ENCODE results near the gene ZNF451.

DNA sequence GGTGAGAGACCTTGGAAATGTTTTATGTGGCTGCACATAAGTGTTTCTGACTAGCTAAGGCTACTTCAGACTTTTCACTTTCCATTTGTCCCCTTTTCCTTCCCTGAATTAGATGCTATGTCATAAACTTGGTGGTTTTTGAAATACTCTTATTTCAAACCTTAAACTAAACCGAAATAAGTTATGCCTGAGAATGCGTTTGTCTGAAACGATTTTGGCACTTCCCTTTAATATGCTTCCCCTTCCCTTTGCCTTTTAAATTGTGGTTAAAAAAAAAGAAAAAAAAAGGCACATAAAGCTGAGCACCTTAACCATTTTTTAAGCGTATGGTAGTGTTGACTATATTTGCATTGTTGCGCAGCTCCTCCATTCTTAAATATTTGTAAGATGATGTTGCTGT lies 14.3 kb downstream of the ZNF451 start:
- TF ChIP-seq, protein P1, sequence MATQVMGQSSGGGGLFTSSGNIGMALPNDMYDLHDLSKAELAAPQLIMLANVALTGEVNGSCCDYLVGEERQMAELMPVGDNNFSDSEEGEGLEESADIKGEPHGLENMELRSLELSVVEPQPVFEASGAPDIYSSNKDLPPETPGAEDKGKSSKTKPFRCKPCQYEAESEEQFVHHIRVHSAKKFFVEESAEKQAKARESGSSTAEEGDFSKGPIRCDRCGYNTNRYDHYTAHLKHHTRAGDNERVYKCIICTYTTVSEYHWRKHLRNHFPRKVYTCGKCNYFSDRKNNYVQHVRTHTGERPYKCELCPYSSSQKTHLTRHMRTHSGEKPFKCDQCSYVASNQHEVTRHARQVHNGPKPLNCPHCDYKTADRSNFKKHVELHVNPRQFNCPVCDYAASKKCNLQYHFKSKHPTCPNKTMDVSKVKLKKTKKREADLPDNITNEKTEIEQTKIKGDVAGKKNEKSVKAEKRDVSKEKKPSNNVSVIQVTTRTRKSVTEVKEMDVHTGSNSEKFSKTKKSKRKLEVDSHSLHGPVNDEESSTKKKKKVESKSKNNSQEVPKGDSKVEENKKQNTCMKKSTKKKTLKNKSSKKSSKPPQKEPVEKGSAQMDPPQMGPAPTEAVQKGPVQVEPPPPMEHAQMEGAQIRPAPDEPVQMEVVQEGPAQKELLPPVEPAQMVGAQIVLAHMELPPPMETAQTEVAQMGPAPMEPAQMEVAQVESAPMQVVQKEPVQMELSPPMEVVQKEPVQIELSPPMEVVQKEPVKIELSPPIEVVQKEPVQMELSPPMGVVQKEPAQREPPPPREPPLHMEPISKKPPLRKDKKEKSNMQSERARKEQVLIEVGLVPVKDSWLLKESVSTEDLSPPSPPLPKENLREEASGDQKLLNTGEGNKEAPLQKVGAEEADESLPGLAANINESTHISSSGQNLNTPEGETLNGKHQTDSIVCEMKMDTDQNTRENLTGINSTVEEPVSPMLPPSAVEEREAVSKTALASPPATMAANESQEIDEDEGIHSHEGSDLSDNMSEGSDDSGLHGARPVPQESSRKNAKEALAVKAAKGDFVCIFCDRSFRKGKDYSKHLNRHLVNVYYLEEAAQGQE (IDR thresholded peaks at IDR 0.05; ENCODE audit: borderline replicate concordance), result no peak
- TF ChIP-seq, protein P2, sequence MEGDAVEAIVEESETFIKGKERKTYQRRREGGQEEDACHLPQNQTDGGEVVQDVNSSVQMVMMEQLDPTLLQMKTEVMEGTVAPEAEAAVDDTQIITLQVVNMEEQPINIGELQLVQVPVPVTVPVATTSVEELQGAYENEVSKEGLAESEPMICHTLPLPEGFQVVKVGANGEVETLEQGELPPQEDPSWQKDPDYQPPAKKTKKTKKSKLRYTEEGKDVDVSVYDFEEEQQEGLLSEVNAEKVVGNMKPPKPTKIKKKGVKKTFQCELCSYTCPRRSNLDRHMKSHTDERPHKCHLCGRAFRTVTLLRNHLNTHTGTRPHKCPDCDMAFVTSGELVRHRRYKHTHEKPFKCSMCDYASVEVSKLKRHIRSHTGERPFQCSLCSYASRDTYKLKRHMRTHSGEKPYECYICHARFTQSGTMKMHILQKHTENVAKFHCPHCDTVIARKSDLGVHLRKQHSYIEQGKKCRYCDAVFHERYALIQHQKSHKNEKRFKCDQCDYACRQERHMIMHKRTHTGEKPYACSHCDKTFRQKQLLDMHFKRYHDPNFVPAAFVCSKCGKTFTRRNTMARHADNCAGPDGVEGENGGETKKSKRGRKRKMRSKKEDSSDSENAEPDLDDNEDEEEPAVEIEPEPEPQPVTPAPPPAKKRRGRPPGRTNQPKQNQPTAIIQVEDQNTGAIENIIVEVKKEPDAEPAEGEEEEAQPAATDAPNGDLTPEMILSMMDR (IDR thresholded peaks at IDR 0.05; ENCODE audit: poor library complexity, severe bottlenecking), result no peak
- TF ChIP-seq MXI1 (conservative IDR thresholded peaks at IDR 0.05; ENCODE audit: poor library complexity, severe bottlenecking) (no peak), EP300 (conservative IDR thresholded peaks at IDR 0.05; ENCODE audit: poor library complexity, severe bottlenecking) (no peak), EZH2 (IDR thresholded peaks at IDR 0.05; ENCODE audit: borderline replicate concordance, insufficient read depth, low read length, poor library complexity, severe bottlenecking) (no peak), RAD21 (conservative IDR thresholded peaks at IDR 0.05) (no peak)

Measured in neural cell (in vitro differentiated cells).